CD4-positive, alpha-beta memory T cell (primary cell): ENCODE measurements around the gene BBS7. TPM values are rescaled to one million over a fixed set of nuclear protein-coding genes. Genes with fewer than 3 reads are reported as not detected.
A peak's percentile ranks its signal among the peaks of the same experiment; 100 is the strongest.

Experiments used
- CTCF ChIA-PET: fragments of 350-600 bp; sonication (Branson Sonifier 250); formaldehyde crosslinking; loops from one replicate; lab custom pipeline; 2021; ENCODE audit warnings: inconsistent platforms; ENCODE audit not compliant: partially characterized antibody; lab: Charles Lee
- POLR2A ChIA-PET: fragments of 350-600 bp; sonication (Branson Sonifier 250); formaldehyde crosslinking; loops from one replicate; lab custom pipeline; 2021; ENCODE audit not compliant: partially characterized antibody; lab: Charles Lee
- DNase-seq, 5 donors: peaks; one replicate each; pipeline versions ENCODE4 v3.0.0 to v3.0.0-alpha.2; 2020 to 2022; ENCODE audit warnings: mixed read lengths in 1 of 5
- H3K27ac ChIP-seq: one replicate; pipeline ENCODE4 v1.7.0; 2013; ENCODE audit warnings: low read depth, low read length
- H3K27me3 ChIP-seq: 2 replicates; pipeline ENCODE4 v1.7.0; 2013; ENCODE audit warnings: mild to moderate bottlenecking, low read length, moderate library complexity; ENCODE audit not compliant: insufficient read depth
- H3K36me3 ChIP-seq: 2 replicates; pipeline ENCODE4 v1.7.0; 2013; ENCODE audit warnings: mild to moderate bottlenecking, low read length, moderate library complexity; ENCODE audit not compliant: insufficient read depth
- H3K4me1 ChIP-seq: 2 replicates; pipeline ENCODE4 v1.7.0; 2013; ENCODE audit warnings: mild to moderate bottlenecking, low read length, moderate library complexity; ENCODE audit not compliant: insufficient read depth
- H3K4me3 ChIP-seq, 2 donors: one replicate each; pipeline ENCODE4 v1.7.0; 2013; ENCODE audit warnings: low read length in 2 of 2, mild to moderate bottlenecking in 1 of 2
- H3K9me3 ChIP-seq, 2 donors: one replicate each; pipeline ENCODE4 v1.7.0; 2013; ENCODE audit warnings: low read length in 2 of 2, control low read depth in 1 of 2; ENCODE audit not compliant: control insufficient read depth in 1 of 2
- H3K27ac Mint-ChIP-seq, 7 donors: one replicate each; pipeline ENCODE4 v1.8.0; 2020 to 2021; ENCODE audit warnings: mixed read lengths in 7 of 7, mild to moderate bottlenecking in 6 of 7, inconsistent platforms in 3 of 7, moderate library complexity in 3 of 7
- H3K27me3 Mint-ChIP-seq, 2 donors: one replicate each; pipeline ENCODE4 v1.8.0; 2020 to 2021; ENCODE audit warnings: mixed read lengths in 2 of 2
- H3K36me3 Mint-ChIP-seq, 2 donors: one replicate each; pipeline ENCODE4 v1.8.0; 2020 to 2021; ENCODE audit warnings: mixed read lengths in 2 of 2, inconsistent platforms in 1 of 2, mild to moderate bottlenecking in 1 of 2
- H3K4me1 Mint-ChIP-seq, 4 donors: one replicate each; pipeline ENCODE4 v1.8.0; 2020 to 2021; ENCODE audit warnings: mixed read lengths in 4 of 4, mild to moderate bottlenecking in 1 of 4
- H3K4me3 Mint-ChIP-seq, 8 donors: one replicate each; pipeline ENCODE4 v1.8.0; 2020 to 2021; ENCODE audit warnings: mixed read lengths in 8 of 8, mild to moderate bottlenecking in 7 of 8, moderate library complexity in 6 of 8, inconsistent platforms in 3 of 8
- H3K9me3 Mint-ChIP-seq, 8 donors: one replicate each; pipeline ENCODE4 v1.8.0; 2020 to 2021; ENCODE audit warnings: mixed read lengths in 8 of 8, mild to moderate bottlenecking in 5 of 8, inconsistent platforms in 3 of 8, moderate library complexity in 1 of 8
- intact Hi-C: fragments of 100-400 bp; cut with micrococcal nuclease; formaldehyde crosslinking; loops from one replicate; pipeline ENCODE4 v1.15.1; 2023
- polyA plus RNA-seq, 2 donors: library from polyadenylated mRNA; unstranded; fragments of 300-500 nt; fragmentation: Illumina TruSeq; gene quantifications; one replicate each; pipeline ENCODE4 v1.2.3, GENCODE V29; 2021
- total RNA-seq, 2 experiments: library from RNA; stranded (reverse); gene quantifications; one replicate each; pipeline ENCODE4 v1.2.3, GENCODE V29; 2021

The BBS7 gene
- total and polyA plus RNA-seq, 4 experiments from 2014 or later: 5.8 to 10.1 (median 9.2) TPM

GRCh38 chr4:121814756-121815155 is 55.5 kb downstream of the BBS7 start:
- Mint-ChIP-seq H3K27ac (no peak overlapping the region), H3K27me3 (no peaks in the 10 kb centered on the region), H3K4me3 (no peak overlapping the region), H3K36me3 (peaks cover 22 to 59% of the 10 kb centered on the region in 2 donors), H3K9me3 (no peaks in the 10 kb centered on the region), H3K4me1 (peaks cover 0 to 7% (median 1%) of the 10 kb centered on the region in 4 donors)
- ChIA-PET CTCF (interaction anchor here (0.6 kb wide), 1 partner anchor 331 kb away, joined by 4 read pairs; no protein-coding TSS in a partner anchor), POLR2A (no interaction called here)
- intact Hi-C loops: no loop called here
- Histone ChIP-seq H3K4me3 (no peak overlapping the region), H3K4me1 (no peaks in the 10 kb centered on the region), H3K9me3 (no peaks in the 10 kb centered on the region), H3K27ac (no peak overlapping the region), H3K27me3 (no peaks in the 10 kb centered on the region), H3K36me3 (peaks cover 43% of the 10 kb centered on the region)
- no peak for DNase-seq

GRCh38 chr4:121811122-121811521 is 59.2 kb downstream of the BBS7 start:
- Histone ChIP-seq H3K9me3 (no peaks in the 10 kb centered on the region), H3K4me1 (no peaks in the 10 kb centered on the region), H3K4me3 (no peak overlapping the region), H3K36me3 (peaks cover 61% of the 10 kb centered on the region), H3K27ac (no peak overlapping the region), H3K27me3 (no peaks in the 10 kb centered on the region)
- intact Hi-C loops: no loop called here
- CTCF ChIA-PET: interaction anchor here (1.3 kb wide), 1 partner anchor 13 kb away, joined by 4 read pairs; no protein-coding TSS in a partner anchor
- no peaks in the 10 kb centered on the region for H3K9me3 Mint-ChIP-seq
- DNase-seq: no peak
- no peaks in the 10 kb centered on the region for H3K27me3 Mint-ChIP-seq
- no peak overlapping the region for H3K4me3 Mint-ChIP-seq
- peaks cover 0 to 8% (median 5%) of the 10 kb centered on the region in 4 donors for H3K4me1 Mint-ChIP-seq
- peak overlapping the region in 1 of 7 donors; percentile 68 for H3K27ac Mint-ChIP-seq
- peaks cover 34 to 64% of the 10 kb centered on the region in 2 donors for H3K36me3 Mint-ChIP-seq
- POLR2A ChIA-PET: interaction anchor here (0.7 to 0.9 kb wide), 2 partner anchors 9 to 10 kb away, joined by 3 read pairs; no protein-coding TSS in a partner anchor

GRCh38 chr4:121806411-121806810 is 63.9 kb downstream of the BBS7 start:
- H3K27ac Mint-ChIP-seq: no peak overlapping the region
- POLR2A ChIA-PET: no interaction called here

GRCh38 chr4:121801715-121802075 is 68.6 kb downstream of the BBS7 start:
- Histone ChIP-seq H3K4me3 (peak overlapping the region; percentile 74 to 98), H3K27ac (peak overlapping the region; percentile 88), H3K4me1 (peaks cover 50% of the 10 kb centered on the region), H3K36me3 (peaks cover 15% of the 10 kb centered on the region), H3K27me3 (no peaks in the 10 kb centered on the region), H3K9me3 (no peaks in the 10 kb centered on the region)
- POLR2A ChIA-PET: interaction anchor here (0.7 to 3.8 kb wide), 10 partner anchors 9 to 931 kb away, joined by 3 to 56 read pairs (median 5); partner anchors contain the start of genes ANXA5, BBS12, BBS7 and BLTP1
- Mint-ChIP-seq H3K4me3 (peak overlapping the region; percentile 92 to 100 (median 96)), H3K36me3 (peaks cover 23 to 39% of the 10 kb centered on the region in 2 donors), H3K27ac (peak overlapping the region; percentile 94 to 100 (median 99)), H3K9me3 (peaks cover 0 to 2% (median 0%) of the 10 kb centered on the region in 8 donors), H3K27me3 (peaks cover 0 to 3% of the 10 kb centered on the region in 2 donors), H3K4me1 (peaks cover 29 to 55% (median 39%) of the 10 kb centered on the region in 4 donors)
- DNase-seq: peak in 1 of 5 donors; percentile 36
- CTCF ChIA-PET: interaction anchor here (0.7 to 1.6 kb wide), 4 partner anchors 9 to 106 kb away, joined by 3 read pairs; no protein-coding TSS in a partner anchor
- intact Hi-C loops: loop anchor here (1.0 to 5.0 kb wide), 6 partner anchors 22 to 931 kb away; partner anchors contain the start of genes BBS12, BBS7 and CCNA2

More at GRCh38 chr4:121806411-121806810, 63.9 kb downstream of the BBS7 start:
- no peak for DNase-seq
- Histone ChIP-seq H3K27me3 (no peaks in the 10 kb centered on the region), H3K36me3 (peaks cover 39% of the 10 kb centered on the region), H3K9me3 (no peaks in the 10 kb centered on the region), H3K4me1 (peaks cover 31% of the 10 kb centered on the region), H3K4me3 (no peak overlapping the region), H3K27ac (no peak overlapping the region)
- H3K27me3 Mint-ChIP-seq: no peaks in the 10 kb centered on the region
- H3K4me1 Mint-ChIP-seq: peaks cover 19 to 34% (median 24%) of the 10 kb centered on the region in 4 donors
- H3K9me3 Mint-ChIP-seq: no peaks in the 10 kb centered on the region
- H3K4me3 Mint-ChIP-seq: no peak overlapping the region
- H3K36me3 Mint-ChIP-seq: peaks cover 41 to 60% of the 10 kb centered on the region in 2 donors
- CTCF ChIA-PET: no interaction called here
- intact Hi-C loops: no loop called here

- ChIA-PET CTCF (interaction anchor here (0.7 to 1.6 kb wide), 4 partner anchors 9 to 105 kb away, joined by 3 read pairs; no protein-coding TSS in a partner anchor), POLR2A (interaction anchor here (0.7 to 3.8 kb wide), 10 partner anchors 9 to 931 kb away, joined by 3 to 56 read pairs (median 5); partner anchors contain the start of genes ANXA5, BBS12, BBS7 and BLTP1)
- Mint-ChIP-seq H3K27me3 (peaks cover 0 to 3% of the 10 kb centered on the region in 2 donors), H3K4me1 (peaks cover 29 to 52% (median 39%) of the 10 kb centered on the region in 4 donors), H3K9me3 (peaks cover 0 to 2% (median 0%) of the 10 kb centered on the region in 8 donors), H3K4me3 (peak within 1 kb of the TSS; percentile 92 to 100 (median 96)), H3K27ac (peak within 1 kb of the TSS; percentile 94 to 100 (median 99)), H3K36me3 (peaks cover 17 to 34% of the 10 kb centered on the region in 2 donors)
- DNase-seq: peak; percentile 93 to 96 (median 93)
- H3K4me3 ChIP-seq: peak within 1 kb of the TSS; percentile 74 to 98
- peak within 1 kb of the TSS; percentile 88 for H3K27ac ChIP-seq
- H3K9me3 ChIP-seq: no peaks in the 10 kb centered on the region
- intact Hi-C loops: loop anchor here (1.0 to 5.0 kb wide), 6 partner anchors 22 to 931 kb away; partner anchors contain the start of genes BBS12, BBS7 and CCNA2
- H3K27me3 ChIP-seq: no peaks in the 10 kb centered on the region
- H3K36me3 ChIP-seq: peaks cover 11% of the 10 kb centered on the region
- H3K4me1 ChIP-seq: peaks cover 50% of the 10 kb centered on the region
Observed at GRCh38 chr4:121800961-121801714, 69.1 kb downstream of the BBS7 start, which contains the start of gene EXOSC9. EXOSC9 (plus strand) TSS chr4:121801323; CDS start chr4:121801425, 102 bp downstream.

- H3K4me1 Mint-ChIP-seq: peaks cover 30 to 52% (median 40%) of the 10 kb centered on the region in 4 donors
- DNase-seq: no peak
- Histone ChIP-seq H3K36me3 (peaks cover 11% of the 10 kb centered on the region), H3K9me3 (no peaks in the 10 kb centered on the region), H3K4me3 (peak overlapping the region; percentile 74 to 98), H3K4me1 (peaks cover 50% of the 10 kb centered on the region), H3K27ac (peak overlapping the region; percentile 88), H3K27me3 (no peaks in the 10 kb centered on the region)
- H3K36me3 Mint-ChIP-seq: peaks cover 17 to 34% of the 10 kb centered on the region in 2 donors
- peak overlapping the region; percentile 94 to 100 (median 99) for H3K27ac Mint-ChIP-seq
- H3K9me3 Mint-ChIP-seq: peaks cover 0 to 2% (median 0%) of the 10 kb centered on the region in 8 donors
- peak overlapping the region; percentile 92 to 100 (median 96) for H3K4me3 Mint-ChIP-seq
- peaks cover 0 to 3% of the 10 kb centered on the region in 2 donors for H3K27me3 Mint-ChIP-seq
- ChIA-PET CTCF (interaction anchor here (1.6 kb wide), 1 partner anchor 24 kb away, joined by 3 read pairs; no protein-coding TSS in a partner anchor), POLR2A (interaction anchor here (0.6 to 3.8 kb wide), 5 partner anchors 22 to 729 kb away, joined by 4 to 56 read pairs (median 10); partner anchors contain the start of genes ANXA5, BBS7 and CCNA2)
- intact Hi-C loops: loop anchor here (2.0 to 5.0 kb wide), 3 partner anchors 70 to 618 kb away; partner anchors contain the start of gene BBS7
Observed at GRCh38 chr4:121800638-121800960, 69.7 kb downstream of the BBS7 start.
